ENCODE results near the gene MOG.

The MOG gene

DNA sequence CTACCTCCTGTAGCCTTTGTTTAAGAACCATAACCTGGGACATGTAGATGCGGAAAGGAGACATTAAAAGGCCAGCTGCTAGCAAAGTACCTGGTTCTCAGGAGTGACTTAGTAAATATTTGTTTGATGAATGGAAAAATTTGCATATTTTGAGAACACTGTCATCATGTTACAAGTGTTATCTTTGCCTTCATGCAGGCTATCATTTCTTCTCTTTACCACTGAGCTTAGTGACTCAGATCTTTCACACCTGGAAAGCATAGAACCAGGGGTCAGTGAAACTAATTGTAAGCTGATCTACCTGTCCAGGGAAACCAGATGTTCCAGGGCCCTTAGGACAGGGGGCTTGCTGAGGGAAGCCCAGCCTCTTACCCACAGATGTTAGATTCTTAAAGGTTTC is 18.7 kb downstream of the MOG start:
- no peak for TF ChIP-seq CTCF (IDR thresholded peaks at IDR 0.05; ENCODE audit: low read depth, low read length, poor library complexity, severe bottlenecking)
- TF ChIP-seq EZH2phosphoT487 (IDR thresholded peaks at IDR 0.05; ENCODE audit: borderline replicate concordance, low read length) = no peak
- Histone ChIP-seq H3K9me2 (replicated peaks; ENCODE audit: control insufficient read depth, low read length) (no peaks in the 10 kb centered on the region), H3K4me1 (ENCODE audit: control insufficient read depth, low read length) (no peaks in the 10 kb centered on the region), H3K4me2 (ENCODE audit: low read length) (no peak overlapping the region), H4K20me1 (ENCODE audit: control insufficient read depth, insufficient read depth, low read depth, low read length) (no peaks in the 10 kb centered on the region), H3K9me3 (ENCODE audit: control insufficient read depth, insufficient read depth, low read length) (no peaks in the 10 kb centered on the region), H3K79me2 (ENCODE audit: control insufficient read depth, low read length) (no peaks in the 10 kb centered on the region), H3K36me3 (ENCODE audit: control insufficient read depth, low read length) (no peaks in the 10 kb centered on the region), H3K27ac (ENCODE audit: low read depth, low read length) (no peak overlapping the region), H3K4me3 (ENCODE audit: low read length) (no peak overlapping the region), H3K27me3 (ENCODE audit: control insufficient read depth, low read length) (no peaks in the 10 kb centered on the region), H3F3A (ENCODE audit: control insufficient read depth, insufficient read depth) (no peaks in the 10 kb centered on the region)

- no peak overlapping the region for H3K4me3 ChIP-seq (ENCODE audit: low read length)
- H3K9me3 ChIP-seq (ENCODE audit: control insufficient read depth, insufficient read depth, low read length) = no peaks in the 10 kb centered on the region
- H3K27ac ChIP-seq (ENCODE audit: low read depth, low read length) = no peak overlapping the region
- H4K20me1 ChIP-seq (ENCODE audit: control insufficient read depth, insufficient read depth, low read depth, low read length) = no peaks in the 10 kb centered on the region
- no peak overlapping the region for H3K4me2 ChIP-seq (ENCODE audit: low read length)
- no peaks in the 10 kb centered on the region for H3K9me2 ChIP-seq (replicated peaks; ENCODE audit: control insufficient read depth, low read length)
- TF ChIP-seq EZH2phosphoT487 (IDR thresholded peaks at IDR 0.05; ENCODE audit: borderline replicate concordance, low read length) = no peak
- no peak for TF ChIP-seq CTCF (IDR thresholded peaks at IDR 0.05; ENCODE audit: low read depth, low read length, poor library complexity, severe bottlenecking)
- no peaks in the 10 kb centered on the region for H3K36me3 ChIP-seq (ENCODE audit: control insufficient read depth, low read length)
- H3K79me2 ChIP-seq (ENCODE audit: control insufficient read depth, low read length) = no peaks in the 10 kb centered on the region
- no peaks in the 10 kb centered on the region for H3K4me1 ChIP-seq (ENCODE audit: control insufficient read depth, low read length)
- no peaks in the 10 kb centered on the region for H3K27me3 ChIP-seq (ENCODE audit: control insufficient read depth, low read length)
- no peaks in the 10 kb centered on the region for H3F3A ChIP-seq (ENCODE audit: control insufficient read depth, insufficient read depth)
Measured at GRCh38 chr6:29676981-29677601, 20.2 kb downstream of the MOG start.

DNA sequence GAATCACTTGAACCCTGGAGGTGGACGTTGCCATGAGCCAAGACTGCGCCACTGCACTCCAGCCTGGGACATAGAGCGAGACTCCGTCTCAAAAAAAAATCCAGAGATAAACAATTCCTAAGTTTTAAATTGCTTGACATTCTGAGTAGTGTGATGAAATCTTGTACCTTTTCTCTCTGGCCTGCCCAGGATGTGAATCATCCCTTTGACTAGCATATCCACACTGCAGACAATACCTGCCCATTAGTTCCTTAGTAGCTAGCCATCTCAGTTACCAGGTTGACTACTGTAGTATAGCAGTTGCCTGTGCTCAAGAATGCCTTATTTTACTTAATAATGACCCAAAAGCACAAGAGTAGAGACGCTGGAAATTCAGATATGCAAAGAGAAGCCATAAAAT is 21.2 kb downstream of the MOG start:
- Histone ChIP-seq H3K4me3 (ENCODE audit: low read length) (no peak overlapping the region), H3K9me3 (ENCODE audit: control insufficient read depth, insufficient read depth, low read length) (no peaks in the 10 kb centered on the region), H3K27ac (ENCODE audit: low read depth, low read length) (no peak overlapping the region), H3K27me3 (ENCODE audit: control insufficient read depth, low read length) (no peaks in the 10 kb centered on the region), H3K4me1 (ENCODE audit: control insufficient read depth, low read length) (no peaks in the 10 kb centered on the region), H3K79me2 (ENCODE audit: control insufficient read depth, low read length) (no peaks in the 10 kb centered on the region), H3K4me2 (ENCODE audit: low read length) (no peak overlapping the region), H3K9me2 (replicated peaks; ENCODE audit: control insufficient read depth, low read length) (no peaks in the 10 kb centered on the region), H3K36me3 (ENCODE audit: control insufficient read depth, low read length) (no peaks in the 10 kb centered on the region), H3F3A (ENCODE audit: control insufficient read depth, insufficient read depth) (no peaks in the 10 kb centered on the region), H4K20me1 (ENCODE audit: control insufficient read depth, insufficient read depth, low read depth, low read length) (no peaks in the 10 kb centered on the region)
- TF ChIP-seq EZH2phosphoT487 (IDR thresholded peaks at IDR 0.05; ENCODE audit: borderline replicate concordance, low read length) (no peak), CTCF (IDR thresholded peaks at IDR 0.05; ENCODE audit: low read depth, low read length, poor library complexity, severe bottlenecking) (no peak)
